HUDEP-2 (cell line): ENCODE measurements around the gene SPDYE4.

Source experiments
- DNase-seq, 76 experiments: peaks; one replicate each; lab custom pipeline; 2025; ENCODE audit not compliant: unreplicated experiment in 76 of 76; lab: John Stamatoyannopoulos, UW

SPDYE4 gene

GRCh38 chr17:8741771-8742170 is 16.6 kb downstream of the SPDYE4 start:
- DNase-seq: no peak

DNA sequence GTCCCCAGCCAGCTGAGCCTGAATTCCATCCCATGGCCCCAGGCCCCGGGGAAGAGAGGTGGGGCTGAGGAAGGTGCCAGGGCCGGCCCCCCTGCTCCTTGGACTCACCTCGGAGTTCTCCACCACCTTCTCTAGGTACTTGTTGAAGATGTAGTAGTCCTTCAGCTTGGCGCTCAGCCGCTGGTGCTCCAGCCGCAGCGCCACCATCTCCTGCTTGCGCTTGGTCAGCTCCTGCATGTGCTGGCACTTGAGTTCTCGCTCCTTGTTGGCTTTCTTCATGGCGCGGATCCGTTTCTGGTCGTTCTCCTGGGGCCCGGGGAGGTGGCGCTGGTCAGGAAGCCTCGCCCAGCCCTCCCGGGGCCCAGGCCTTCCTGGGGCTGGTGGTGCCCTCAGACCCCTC is 17.0 kb downstream of the SPDYE4 start:
- DNase-seq: no peak

DNA sequence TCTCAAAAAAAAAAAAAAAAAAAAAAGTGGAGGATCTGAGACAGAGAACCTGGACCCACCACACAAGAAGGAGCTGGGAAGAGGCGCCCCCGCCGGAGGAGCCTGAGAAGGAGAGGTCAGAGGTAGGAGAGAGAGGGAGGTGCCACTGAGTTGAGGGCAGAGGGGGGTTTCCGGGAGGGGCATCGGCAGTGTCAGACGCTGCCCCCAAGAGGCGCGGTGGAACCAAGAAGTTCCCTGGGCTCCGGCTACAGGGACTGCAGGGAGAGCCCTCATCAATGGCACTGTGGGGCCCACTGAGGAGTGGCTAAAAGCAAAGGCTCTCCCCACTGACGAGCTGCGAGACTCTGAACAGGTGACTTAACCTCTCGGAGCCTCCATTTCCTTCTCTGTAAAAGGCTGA is 17.9 kb downstream of the SPDYE4 start:
- no peak for DNase-seq

DNA sequence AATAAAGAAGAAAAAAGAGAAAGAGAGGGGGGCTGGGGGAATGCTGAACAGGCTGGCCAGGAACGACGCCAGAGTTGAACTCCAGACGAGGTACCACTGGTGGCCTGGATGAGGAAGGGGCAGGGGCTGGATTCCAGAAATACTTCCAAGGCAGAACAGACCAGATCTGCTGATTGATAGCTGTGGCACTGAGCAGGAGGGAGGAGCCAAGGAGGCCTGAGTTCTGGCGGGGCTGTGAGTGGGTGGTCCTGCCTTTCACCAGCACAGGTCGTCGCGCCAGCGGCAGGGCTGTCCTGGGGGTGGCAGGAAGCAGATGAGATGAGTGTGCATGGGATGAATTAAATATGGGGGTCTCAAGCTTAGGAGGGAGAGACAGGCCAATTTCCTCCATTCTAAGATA is 19.2 kb downstream of the SPDYE4 start:
- no peak for DNase-seq

- DNase-seq: no peak
These were observed 21.6 kb downstream of the SPDYE4 start for GRCh38 chr17:8736796-8737195.

GRCh38 chr17:8736362-8736761 is 22.0 kb downstream of the SPDYE4 start:
- no peak for DNase-seq

- no peak for DNase-seq
These were observed 22.9 kb downstream of the SPDYE4 start for GRCh38 chr17:8735336-8735939.

DNA sequence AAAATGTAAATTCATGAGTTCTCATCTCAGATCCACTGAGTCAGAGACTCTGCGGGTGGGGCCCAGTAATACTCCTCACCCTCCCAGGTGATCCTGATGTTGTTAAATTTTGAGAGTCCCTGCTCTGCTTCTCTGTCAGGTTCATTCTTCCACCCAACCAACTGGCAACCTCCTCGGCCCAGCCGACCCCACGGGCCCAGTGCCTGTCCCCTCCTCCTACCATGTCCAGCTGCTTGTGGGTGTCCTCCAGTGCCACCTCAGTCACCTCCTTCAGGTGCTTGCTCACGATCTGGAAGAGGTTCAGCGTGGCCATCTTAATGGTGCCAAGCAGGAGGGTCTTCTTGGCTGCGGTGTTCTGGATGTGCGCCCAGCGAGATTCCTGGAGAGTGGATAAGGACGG is 23.5 kb downstream of the SPDYE4 start:
- no peak for DNase-seq

GRCh38 chr17:8732406-8733085 is 25.8 kb downstream of the SPDYE4 start:
- DNase-seq: no peak

DNA sequence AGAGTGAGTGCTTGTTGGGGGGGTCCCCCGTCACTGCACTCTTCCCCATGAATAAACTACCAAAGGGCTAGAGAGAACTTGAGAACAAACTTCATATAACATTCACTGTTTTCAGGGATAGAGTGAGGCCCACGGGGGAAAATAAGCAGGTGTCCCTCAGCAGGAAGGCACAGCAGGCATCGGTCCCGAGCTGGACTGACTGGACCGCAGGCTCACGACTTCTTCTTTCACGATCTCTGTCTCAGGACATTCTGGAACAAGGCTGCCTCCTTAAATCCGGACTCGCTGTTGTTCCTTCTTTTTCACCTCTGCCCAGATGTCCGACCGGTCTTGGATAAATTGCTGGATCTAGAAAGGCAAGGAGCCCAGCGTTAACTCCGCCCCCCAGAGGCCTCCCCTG is 28.5 kb downstream of the SPDYE4 start:
- DNase-seq: no peak

GRCh38 chr17:8729421-8729820 is 28.9 kb downstream of the SPDYE4 start:
- no peak for DNase-seq

DNA sequence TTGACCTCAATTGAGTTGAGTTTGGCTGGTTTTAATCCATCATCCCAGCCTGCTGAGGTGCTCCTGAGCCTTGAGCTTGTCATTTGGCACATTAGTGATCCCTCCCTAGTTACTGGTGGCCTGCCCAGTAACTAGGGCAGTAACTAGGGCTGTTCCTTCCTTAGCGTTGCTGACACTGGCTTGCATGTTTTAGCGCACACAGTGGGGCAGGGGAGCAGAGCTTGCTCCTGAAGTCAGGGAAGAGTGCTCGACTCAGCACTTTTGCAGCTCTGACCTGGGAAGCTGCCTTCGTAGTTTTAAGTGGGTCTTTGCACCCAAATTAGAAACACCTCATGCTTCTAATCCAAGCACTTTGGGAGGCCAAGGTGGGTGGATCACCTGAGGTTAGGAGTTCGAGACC is 29.4 kb downstream of the SPDYE4 start:
- DNase-seq: no peak

GRCh38 chr17:8728251-8728938 is 30.0 kb downstream of the SPDYE4 start:
- no peak for DNase-seq

- DNase-seq: no peak
These were observed 31.3 kb downstream of the SPDYE4 start for GRCh38 chr17:8726941-8727555.

DNA sequence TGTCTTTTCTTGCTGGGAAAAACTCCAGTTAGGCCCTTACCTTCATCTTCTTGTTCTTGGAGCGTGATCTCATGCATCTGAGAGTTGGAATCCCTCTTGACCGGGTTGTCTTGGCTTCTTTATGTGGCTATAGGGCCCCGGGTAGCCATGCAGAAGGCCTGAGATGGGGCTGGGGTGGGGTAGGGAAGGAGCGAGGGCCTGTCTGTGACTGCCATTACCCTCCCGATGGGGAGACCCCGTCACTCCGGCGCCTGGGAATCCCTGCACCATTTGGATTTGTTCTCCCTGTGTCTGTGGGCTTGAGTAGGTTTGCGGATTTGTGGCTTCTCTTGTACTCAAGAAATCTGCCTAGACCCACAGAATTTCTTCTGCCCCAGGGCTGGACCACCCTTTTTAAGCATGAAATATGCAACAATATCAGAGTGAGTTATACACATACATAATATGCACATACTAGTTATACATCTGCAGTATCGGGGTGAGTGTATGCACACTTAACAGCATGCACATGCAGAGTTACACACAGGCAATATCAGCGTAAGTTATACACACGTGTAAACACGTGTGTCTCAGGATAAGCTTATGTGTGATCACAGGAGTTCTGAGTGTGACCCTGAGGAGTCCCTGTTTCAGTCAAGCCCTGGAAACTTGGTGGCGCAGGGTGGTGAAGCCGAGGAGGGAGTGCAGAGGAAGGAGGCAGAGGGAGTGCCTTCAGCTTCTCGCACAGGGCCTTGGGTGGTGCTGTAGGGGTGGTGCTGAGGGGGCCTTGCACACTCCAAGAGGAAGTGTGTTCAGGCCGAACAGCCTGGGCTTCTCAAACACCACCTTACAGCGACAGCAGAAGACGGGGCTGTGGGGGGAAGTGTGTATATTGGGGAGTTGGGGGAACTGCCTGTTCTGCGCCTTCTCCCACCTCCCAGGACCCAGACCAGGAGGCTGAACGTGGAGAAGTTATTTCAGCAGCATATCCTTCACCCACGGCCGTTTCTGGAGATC is 32.2 kb downstream of the SPDYE4 start:
- DNase-seq: no peak

DNA sequence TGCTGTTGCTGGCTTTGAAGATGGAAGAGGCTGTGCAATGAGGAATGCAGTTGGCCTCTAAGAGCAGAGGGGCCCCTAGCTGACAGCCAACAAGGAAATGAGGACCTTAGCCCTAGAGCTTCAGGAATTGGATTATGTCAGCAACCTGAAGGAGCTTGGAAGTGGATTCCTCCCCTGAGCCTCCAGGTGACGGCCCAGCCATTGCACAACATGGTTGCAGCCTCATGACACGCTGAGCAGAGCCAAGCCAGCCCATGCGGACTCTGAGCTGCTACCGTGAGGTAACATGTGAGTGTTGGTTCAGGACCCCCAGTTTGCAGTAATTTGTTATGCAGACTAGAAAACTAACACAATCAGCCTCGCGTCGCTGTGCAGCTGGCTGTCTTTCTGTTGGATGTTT is 33.9 kb downstream of the SPDYE4 start:
- DNase-seq: no peak

GRCh38 chr17:8720596-8720995 is 37.8 kb downstream of the SPDYE4 start:
- no peak for DNase-seq

DNA sequence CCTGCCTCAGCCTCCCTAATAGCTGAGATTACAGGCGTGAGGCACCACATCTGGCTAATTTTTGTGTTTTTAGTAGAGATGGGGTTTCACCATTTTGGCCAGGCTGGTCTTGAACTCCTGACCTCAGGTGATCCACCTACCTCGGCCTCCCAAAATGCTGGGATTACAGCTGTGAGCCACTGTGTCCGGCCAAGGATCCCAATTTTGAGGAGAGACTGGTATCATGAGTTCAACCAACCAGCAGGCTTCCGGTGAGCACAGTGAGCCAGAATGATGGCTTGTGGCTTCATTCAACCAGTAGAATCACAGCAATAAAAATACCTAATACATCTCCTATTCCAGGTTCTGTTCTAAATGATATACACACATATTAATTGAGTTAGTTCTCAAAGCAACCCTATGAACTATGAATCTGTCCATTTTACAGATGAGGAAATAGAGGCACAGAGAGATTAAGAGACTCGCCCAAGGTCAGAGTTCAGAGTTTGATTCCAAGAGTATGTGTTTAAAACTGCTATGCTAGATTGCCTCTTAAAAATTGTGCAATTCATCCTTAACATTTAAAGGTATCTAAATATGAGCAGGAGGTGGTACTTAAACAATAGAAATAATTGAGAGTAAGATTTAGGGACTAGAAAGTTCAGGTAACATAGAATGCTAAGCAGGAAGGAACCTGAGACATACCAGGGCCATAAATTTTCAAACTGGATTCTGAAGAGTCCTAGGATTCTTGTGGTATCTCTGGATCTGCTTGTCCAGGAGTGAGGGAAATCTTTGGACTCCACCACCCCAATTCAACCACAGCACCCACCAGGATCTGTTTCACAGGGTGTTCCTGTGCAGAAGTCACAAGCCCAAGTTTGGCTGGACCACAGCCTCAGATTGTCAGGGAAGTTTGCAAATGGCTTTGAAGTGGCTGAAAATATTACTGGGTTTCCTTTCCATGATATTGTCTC is 38.8 kb downstream of the SPDYE4 start:
- DNase-seq: no peak

DNA sequence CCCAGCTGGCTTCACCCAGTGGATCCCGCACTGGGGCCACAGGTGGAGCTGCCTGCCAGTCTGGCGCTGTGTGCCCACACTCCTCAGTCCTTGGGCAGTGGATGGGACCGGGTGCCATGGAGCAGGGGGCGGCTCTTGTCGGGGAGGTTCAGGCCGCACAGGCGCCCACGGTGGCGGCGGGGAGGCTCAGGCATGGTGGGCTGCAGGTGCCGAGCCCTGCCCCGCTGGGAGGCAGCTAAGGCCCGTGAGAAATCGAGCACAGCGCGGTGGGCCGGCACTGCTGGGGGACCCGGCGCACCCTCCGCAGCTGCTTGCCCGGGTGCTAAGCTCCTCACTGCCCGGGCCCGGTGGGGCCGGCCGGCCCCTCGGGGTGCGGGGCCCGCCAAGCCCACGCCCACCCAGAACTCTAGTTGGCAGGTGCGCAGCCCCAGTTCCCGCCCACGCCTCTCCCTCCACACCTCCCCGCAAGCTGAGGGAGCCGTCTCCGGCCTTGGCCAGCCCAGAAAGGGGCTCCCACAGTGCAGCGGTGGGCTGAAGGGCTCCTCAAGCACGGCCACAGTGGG is 40.3 kb downstream of the SPDYE4 start:
- DNase-seq: no peak
